PC-9 (cell line): ENCODE results near the gene UBE2K. TPM values are rescaled to one million over a fixed set of nuclear protein-coding genes. Genes with fewer than 3 reads are reported as not detected.

Experiments
- BruUV-seq: library from RNA; stranded (reverse); fragments of 400-500 nt; replicated peaks from 2 replicates; lab custom pipeline; 2021; lab: Mats Ljungman, UMichigan
- CTCF ChIA-PET: fragments of 300-600 bp; sonication (Branson Sonifier 250); formaldehyde crosslinking; loops from one replicate; lab custom pipeline; 2022; ENCODE audit warnings: antibody characterized with exemption; lab: Charles Lee
- POLR2A ChIA-PET: fragments of 300-600 bp; sonication (Branson Sonifier 250); formaldehyde crosslinking; loops from one replicate; lab custom pipeline; 2022; ENCODE audit warnings: antibody characterized with exemption; ENCODE audit not compliant: unreplicated experiment; lab: Charles Lee
- DNase-seq, 2 experiments: peaks; one replicate each; pipeline versions ENCODE4 v3.0.0 to v3.0.0-alpha.2; 2015 to 2022; ENCODE audit warnings: mixed read lengths in 1 of 2
- H2AFZ ChIP-seq: fragments of 200-600 bp; sonication (generic); 2 replicates; pipeline ENCODE4 v1.8.1; 2017; ENCODE audit warnings: antibody characterized with exemption
- H3F3A ChIP-seq: fragments of 200-600 bp; sonication (generic); 2 replicates; pipeline ENCODE4 v1.8.1; 2017; ENCODE audit warnings: antibody characterized with exemption, mild to moderate bottlenecking, low read depth; ENCODE audit not compliant: insufficient read depth
- H3K27ac ChIP-seq: fragments of 200-600 bp; sonication (generic); 2 replicates; pipeline ENCODE4 v1.6.1; 2016; ENCODE audit warnings: mixed run types
- H3K27me3 ChIP-seq: fragments of 200-600 bp; sonication (generic); 2 replicates; pipeline ENCODE4 v1.6.1; 2016; ENCODE audit warnings: low read depth, mixed run types; ENCODE audit not compliant: insufficient read depth
- H3K36me3 ChIP-seq: fragments of 200-600 bp; sonication (generic); 2 replicates; pipeline ENCODE4 v1.6.1; 2016; ENCODE audit warnings: low read depth, mixed run types
- H3K4me1 ChIP-seq: fragments of 200-600 bp; sonication (generic); replicated peaks from 2 replicates; pipeline ENCODE4 v1.6.1; 2016; ENCODE audit warnings: mixed run types; ENCODE audit not compliant: insufficient read depth
- H3K4me2 ChIP-seq: fragments of 200-600 bp; sonication (generic); 2 replicates; pipeline ENCODE4 v1.6.1; 2017; ENCODE audit warnings: mixed run types
- H3K4me3 ChIP-seq: fragments of 200-600 bp; sonication (generic); 2 replicates; pipeline ENCODE4 v1.6.1; 2016; ENCODE audit warnings: mixed run types
- H3K79me2 ChIP-seq: fragments of 200-600 bp; sonication (generic); 2 replicates; pipeline ENCODE4 v1.6.1; 2017; ENCODE audit warnings: low read depth, mixed run types
- H3K9me2 ChIP-seq: fragments of 200-600 bp; sonication (generic); 2 replicates; pipeline ENCODE4 v1.8.1; 2017; ENCODE audit warnings: mild to moderate bottlenecking; ENCODE audit not compliant: insufficient read depth
- H3K9me3 ChIP-seq: fragments of 200-600 bp; sonication (generic); 2 replicates; pipeline ENCODE4 v1.8.1; 2016; ENCODE audit warnings: low read depth; ENCODE audit not compliant: insufficient read depth
- H4K20me1 ChIP-seq: fragments of 200-600 bp; sonication (generic); 2 replicates; pipeline ENCODE4 v1.8.1; 2017; ENCODE audit not compliant: insufficient read depth
- CTCF ChIP-seq: fragments of 200-600 bp; sonication (generic); conservative IDR thresholded peaks from 2 replicates; pipeline ENCODE4 v1.6.1; 2017; ENCODE audit warnings: mixed run types, antibody characterized with exemption, mild to moderate bottlenecking, moderate library complexity
- EZH2 ChIP-seq: fragments of 200-600 bp; sonication (generic); IDR thresholded peaks from 2 replicates; pipeline ENCODE4 v1.8.0; 2017; ENCODE audit warnings: antibody characterized with exemption, low read depth
- intact Hi-C: fragments of 100-400 bp; cut with micrococcal nuclease; formaldehyde crosslinking; loops from one replicate; pipeline ENCODE4 v1.10.0; 2022; ENCODE audit not compliant: unreplicated experiment
- total RNA-seq: library from RNA; stranded (reverse); gene quantifications from 2 replicates; pipeline ENCODE4 v1.2.3, GENCODE V29; 2021

Gene UBE2K
- total RNA-seq, 1 experiment from 2014 or later = 129 TPM

- Histone ChIP-seq H3K9me3 (no peaks in the 10 kb centered on the region), H3F3A (0 out of 2 replicates have a peak, but pooled peaks cover 4% of the 10 kb centered on the region), H3K4me3 (no peak overlapping the region), H4K20me1 (no peaks in the 10 kb centered on the region), H3K4me2 (no peak overlapping the region), H3K27me3 (no peaks in the 10 kb centered on the region), H3K9me2 (no peaks in the 10 kb centered on the region), H3K27ac (no peak overlapping the region), H3K36me3 (no peaks in the 10 kb centered on the region), H2AFZ (no peak overlapping the region), H3K79me2 (no peaks in the 10 kb centered on the region), H3K4me1 (no peaks in the 10 kb centered on the region)
- intact Hi-C loops = no loop called here
- BruUV-seq = no TSS peak
- CTCF ChIA-PET = no interaction called here
- TF ChIP-seq EZH2 = no peak
- TF ChIP-seq CTCF = no peak
- DNase-seq = no peak
- POLR2A ChIA-PET = no interaction called here
Measured at GRCh38 chr4:39818646-39819045, 120.7 kb downstream of the UBE2K start.

GRCh38 chr4:39820186-39820585, 122.2 kb downstream of the UBE2K start:
- Histone ChIP-seq H3K9me2 (no peaks in the 10 kb centered on the region), H3K9me3 (no peaks in the 10 kb centered on the region), H3F3A (0 out of 2 replicates have a peak, but pooled peaks cover 4% of the 10 kb centered on the region), H3K4me3 (no peak overlapping the region), H3K4me1 (no peaks in the 10 kb centered on the region), H4K20me1 (no peaks in the 10 kb centered on the region), H3K27ac (no peak overlapping the region), H3K27me3 (no peaks in the 10 kb centered on the region), H3K79me2 (no peaks in the 10 kb centered on the region), H3K4me2 (no peak overlapping the region), H3K36me3 (no peaks in the 10 kb centered on the region), H2AFZ (no peak overlapping the region)
- TF ChIP-seq EZH2 (no peak), CTCF (no peak)
- BruUV-seq = no TSS peak
- no peak for DNase-seq
- intact Hi-C loops = no loop called here
- CTCF ChIA-PET = no interaction called here
- POLR2A ChIA-PET = no interaction called here

DNA sequence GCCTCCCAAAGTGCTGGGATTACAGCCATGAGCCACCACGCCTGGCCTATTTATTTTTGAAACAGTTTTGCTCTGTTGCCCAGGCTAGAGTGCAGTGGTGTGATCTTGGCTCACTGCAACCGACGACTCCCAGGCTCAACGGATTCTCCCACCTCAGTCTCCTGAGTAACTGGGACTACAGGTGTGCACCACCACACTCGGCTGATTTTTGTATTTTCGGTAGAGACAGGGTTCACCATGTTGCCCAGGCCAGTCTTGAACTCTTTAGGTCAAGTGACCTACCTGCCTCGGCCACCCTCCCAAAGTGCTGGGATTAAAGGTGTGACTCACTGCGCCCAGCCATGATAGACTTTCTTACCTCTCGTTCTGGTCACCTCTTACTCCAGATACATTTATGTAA, 124.0 kb downstream of the UBE2K start:
- TF ChIP-seq EZH2 (no peak), CTCF (no peak)
- H3K27ac ChIP-seq = no peak overlapping the region
- no TSS peak for BruUV-seq
- ChIA-PET POLR2A (no interaction called here), CTCF (no interaction called here)
- H3K4me3 ChIP-seq = no peak overlapping the region
- no peaks in the 10 kb centered on the region for H3K79me2 ChIP-seq
- DNase-seq = no peak
- no peaks in the 10 kb centered on the region for H3K9me3 ChIP-seq
- no peaks in the 10 kb centered on the region for H4K20me1 ChIP-seq
- no peak overlapping the region for H3K4me2 ChIP-seq
- H3K36me3 ChIP-seq = no peaks in the 10 kb centered on the region
- H3F3A ChIP-seq = no peaks in the 10 kb centered on the region
- no peaks in the 10 kb centered on the region for H3K27me3 ChIP-seq
- no peaks in the 10 kb centered on the region for H3K4me1 ChIP-seq
- no peak overlapping the region for H2AFZ ChIP-seq
- intact Hi-C loops = no loop called here
- no peaks in the 10 kb centered on the region for H3K9me2 ChIP-seq
